Renal pelvis (tissue), 4 donors: Measurements from ENCODE around the gene RAPGEF4. TPM values are rescaled to one million over a fixed set of nuclear protein-coding genes. Genes with fewer than 3 reads are reported as not detected.
"Not testable (repeated sequence)": the region's sequence is repeated elsewhere in the genome, so short reads cannot be mapped to it uniquely, and the experiment has no call there.

Experiments used
- DNase-seq: peaks from one replicate; pipeline ENCODE4 v3.0.0-alpha.2; 2013
- polyA plus RNA-seq, 3 donors: library from polyadenylated mRNA; unstranded; fragments of 120-200 nt; gene quantifications; one replicate each; pipeline ENCODE4 v1.2.1, GENCODE V29; 2013; ENCODE audit not compliant: insufficient read length in 3 of 3

Gene RAPGEF4
- polyA plus RNA-seq, 3 donors: 7.9 to 13.0 (median 10.2) TPM

DNA sequence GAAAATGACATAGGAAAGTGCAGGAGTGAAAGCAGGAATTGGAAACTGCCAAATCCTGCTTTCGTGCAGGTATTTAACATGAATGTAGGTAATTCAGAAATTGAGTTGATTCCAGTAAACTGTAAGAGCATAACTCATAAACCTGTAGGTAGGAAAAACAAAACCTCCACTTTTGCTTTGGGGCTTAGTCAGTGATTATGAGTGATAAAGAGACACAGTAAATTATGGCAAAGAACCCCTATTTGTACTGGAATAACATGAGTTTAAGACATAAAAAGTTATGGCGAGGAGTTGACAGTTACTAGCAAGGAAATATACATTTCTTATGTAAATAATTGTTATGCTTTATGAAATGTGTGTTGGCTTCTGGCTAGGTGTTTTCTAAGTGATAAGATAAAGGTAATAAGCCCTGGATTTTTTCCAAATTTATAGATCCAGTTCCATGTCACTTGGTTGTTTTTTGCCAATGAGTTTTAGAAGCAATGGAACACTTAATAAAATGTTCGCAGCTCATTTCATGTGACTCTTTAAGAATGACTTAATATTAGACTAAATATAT is 357.3 kb downstream of the RAPGEF4 start:
- DNase-seq: no peak

GRCh38 chr2:173093617-173094016 is 358.0 kb downstream of the RAPGEF4 start:
- DNase-seq: not testable (repeated sequence)

DNA sequence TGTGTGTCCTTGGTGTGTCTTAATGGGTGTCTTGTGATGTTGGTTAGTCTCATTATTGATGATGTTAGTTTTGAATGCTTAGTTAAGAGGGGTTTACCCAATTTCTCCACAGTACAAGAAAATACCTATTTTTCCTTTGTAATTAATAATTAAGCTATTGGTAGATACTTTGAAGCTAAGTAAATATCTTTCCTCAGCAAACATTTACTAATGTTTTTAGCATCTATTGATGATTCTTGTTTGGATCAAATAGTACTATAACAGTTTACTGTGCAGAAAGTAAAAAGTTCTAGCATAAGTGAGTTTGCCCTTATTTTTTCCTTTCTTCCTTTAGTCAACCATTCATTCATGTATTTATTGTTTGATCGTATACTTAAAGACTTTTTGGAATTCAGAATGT is 359.1 kb downstream of the RAPGEF4 start:
- no peak for DNase-seq

- DNase-seq: no peak
These were observed 359.7 kb downstream of the RAPGEF4 start for GRCh38 chr2:173095356-173095755.

DNA sequence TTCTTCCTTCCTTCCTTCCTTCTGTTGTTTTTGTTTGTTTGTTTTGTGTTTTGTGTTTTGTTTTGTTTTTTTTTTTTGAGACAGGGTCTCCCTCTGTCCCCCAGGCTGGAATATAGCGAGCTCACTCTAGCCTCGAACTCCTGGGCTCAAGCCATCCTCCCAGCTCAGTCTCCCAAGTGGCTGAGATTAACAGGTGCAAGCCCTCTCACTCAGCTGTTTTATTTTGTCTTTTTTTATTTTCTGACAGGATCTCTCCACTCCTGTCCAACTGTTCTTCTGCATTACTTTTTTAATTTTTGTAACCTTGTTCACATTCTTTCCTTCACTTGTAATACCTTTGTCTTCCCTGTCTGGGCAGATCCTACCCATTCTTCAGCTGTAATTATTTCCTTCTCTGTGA is 363.6 kb downstream of the RAPGEF4 start:
- DNase-seq: no peak

GRCh38 chr2:173099804-173100203 is 364.2 kb downstream of the RAPGEF4 start:
- DNase-seq: no peak

GRCh38 chr2:173101687-173102086 is 366.0 kb downstream of the RAPGEF4 start:
- DNase-seq: no peak

Other genes with a start within 250 kb of the RAPGEF4 start
- gene PDK1, start 179.8 kb upstream of the RAPGEF4 start, polyA plus RNA-seq: 10 to 100 TPM in 2 of 3 donors, 1 to 10 TPM in 1; 9.4 to 14.5 (median 10.3) TPM